Fibroblast of lung (primary cell): Measurements from ENCODE around the gene OMP. TPM values are rescaled to one million over a fixed set of nuclear protein-coding genes. Genes with fewer than 3 reads are reported as not detected.

Experiments used
- DNase-seq, 2 donors: peaks; one replicate each; pipeline versions ENCODE4 v3.0.0 to v3.0.0-alpha.2; 2010; ENCODE audit warnings: low read depth in 2 of 2
- H2AFZ ChIP-seq: 2 replicates; pipeline ENCODE4 v1.5.1; 2012; ENCODE audit warnings: low read length, control low read depth, inconsistent platforms
- H3K27ac ChIP-seq: 2 replicates; pipeline ENCODE4 v1.5.1; 2011; ENCODE audit warnings: low read length, control low read depth; ENCODE audit not compliant: insufficient read depth
- H3K27me3 ChIP-seq: 2 replicates; pipeline ENCODE4 v1.5.1; 2011; ENCODE audit warnings: mild to moderate bottlenecking, low read length; ENCODE audit not compliant: control insufficient read depth, insufficient read depth
- H3K36me3 ChIP-seq: 2 replicates; pipeline ENCODE4 v1.5.1; 2011; ENCODE audit warnings: low read length; ENCODE audit not compliant: control insufficient read depth, insufficient read depth
- H3K4me1 ChIP-seq: 2 replicates; pipeline ENCODE4 v1.5.1; 2011; ENCODE audit warnings: low read length; ENCODE audit not compliant: control insufficient read depth, insufficient read depth; ENCODE audit errors: extremely low read depth
- H3K4me2 ChIP-seq: 2 replicates; pipeline ENCODE4 v1.5.1; 2011; ENCODE audit warnings: low read length, control low read depth; ENCODE audit not compliant: insufficient read depth; ENCODE audit errors: extremely low read depth
- H3K4me3 ChIP-seq, 4 experiments: fragments of 200-600 bp in 1 of 4; sonication (generic) in 1 of 4; replicated peaks in 1 of 4; 2 replicates each; pipeline ENCODE4 v1.5.1; 2011 to 2016; ENCODE audit warnings: low read length in 4 of 4, low read depth in 3 of 4, mild to moderate bottlenecking in 3 of 4, control low read depth in 2 of 4, inconsistent platforms in 1 of 4, mixed read lengths in 1 of 4; ENCODE audit not compliant: insufficient read depth in 1 of 4; ENCODE audit errors: control extremely low read depth in 1 of 4
- H3K79me2 ChIP-seq: 2 replicates; pipeline ENCODE4 v1.5.1; 2012; ENCODE audit warnings: mild to moderate bottlenecking, low read length, inconsistent platforms; ENCODE audit not compliant: control insufficient read depth, insufficient read depth
- H3K9ac ChIP-seq: 2 replicates; pipeline ENCODE4 v1.5.1; 2011; ENCODE audit warnings: mild to moderate bottlenecking, low read length, control low read depth; ENCODE audit not compliant: insufficient read depth
- H3K9me3 ChIP-seq: 2 replicates; pipeline ENCODE4 v1.5.1; 2012; ENCODE audit warnings: low read depth, low read length; ENCODE audit not compliant: control insufficient read depth, insufficient read depth
- H4K20me1 ChIP-seq: 2 replicates; pipeline ENCODE4 v1.5.1; 2011; ENCODE audit warnings: low read length; ENCODE audit not compliant: control insufficient read depth, insufficient read depth; ENCODE audit errors: extremely low read depth
- CTCF ChIP-seq, 2 donors: IDR thresholded peaks in 1 of 2; conservative IDR thresholded peaks in 1 of 2; 1 replicate in 1 of 2; 2 replicates in 1 of 2; pipeline ENCODE4 v1.5.1; 2011 to 2012; ENCODE audit warnings: low read length in 2 of 2, control low read depth in 1 of 2, inconsistent platforms in 1 of 2, low read depth in 1 of 2, mild to moderate bottlenecking in 1 of 2
- EZH2 ChIP-seq: IDR thresholded peaks from 2 replicates; pipeline ENCODE4 v1.5.1; 2012; ENCODE audit warnings: low read length, control low read depth, mild to moderate bottlenecking; ENCODE audit errors: missing control alignments
- polyA plus RNA-seq, 2 donors: library from polyadenylated mRNA; depleted of rRNA in 1 of 2; stranded (reverse) in 1 of 2; unstranded in 1 of 2; fragments of >200 nt; gene quantifications; 2 replicates each; pipeline ENCODE4 v1.2.1, GENCODE V29; 2011 to 2012; ENCODE audit warnings: missing spikeins in 1 of 2
- total RNA-seq: library from RNA; depleted of rRNA; stranded (reverse); fragments of >200 nt; gene quantifications from 2 replicates; pipeline ENCODE4 v1.2.1, GENCODE V29; 2014

The OMP gene
- total and polyA plus RNA-seq, 2 donors (not counting 1 experiment from before 2014, with no cell fraction given): 0.83 TPM; not detected in 1

DNA sequence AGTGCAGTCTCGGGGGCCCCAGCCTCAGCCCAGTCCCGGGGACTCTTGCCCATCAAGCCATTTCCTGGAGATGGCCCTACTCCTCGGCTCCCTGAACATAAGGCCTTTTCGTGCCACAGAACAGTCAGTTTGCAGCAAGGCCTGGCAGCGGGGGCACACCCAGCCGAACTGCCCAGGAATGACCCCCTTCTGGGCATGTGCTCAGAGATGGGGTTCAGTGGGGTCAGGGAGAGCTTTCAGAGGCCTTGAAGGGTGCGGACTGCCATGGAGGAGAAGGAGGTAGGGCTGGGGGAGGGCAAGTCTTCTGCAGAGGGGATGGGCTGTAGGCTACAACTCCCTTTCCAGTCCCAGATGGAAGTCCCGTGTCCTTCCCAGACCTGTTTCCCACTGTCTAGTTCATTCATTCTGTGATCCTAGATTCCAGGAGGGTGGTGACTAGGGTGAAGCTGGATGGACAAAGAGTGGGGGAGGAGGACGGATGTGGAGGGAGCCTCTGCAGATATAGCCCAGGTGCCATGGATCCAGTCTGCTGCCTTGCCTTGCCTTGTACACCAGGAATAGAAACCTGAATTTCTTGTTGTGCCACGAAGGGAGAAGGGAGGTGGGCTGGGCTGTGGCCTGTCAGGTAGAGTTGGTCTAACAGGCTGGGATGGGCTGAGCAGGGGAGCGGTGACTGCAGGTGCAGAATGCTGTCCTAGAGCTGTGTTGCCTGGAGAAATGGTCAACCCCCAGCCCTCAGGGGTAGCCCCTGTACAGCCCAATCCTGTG, 14.2 kb upstream of the OMP start:
- Histone ChIP-seq H3K4me3 (no peak overlapping the region), H3K4me2 (no peak overlapping the region), H2AFZ (no peak overlapping the region), H3K4me1 (no peaks in the 10 kb centered on the region), H4K20me1 (no peaks in the 10 kb centered on the region), H3K79me2 (no peaks in the 10 kb centered on the region), H3K27ac (no peak overlapping the region), H3K27me3 (no peaks in the 10 kb centered on the region), H3K9ac (no peak overlapping the region), H3K36me3 (peaks cover 2% of the 10 kb centered on the region), H3K9me3 (no peaks in the 10 kb centered on the region)
- TF ChIP-seq CTCF (conservative IDR thresholded peaks at IDR 0.05 in 1 of 2, IDR thresholded peaks at IDR 0.05 in 1 of 2; ENCODE audit: low read depth in 1 of 2, low read length in 2 of 2): no peak
- TF ChIP-seq EZH2: no peak
- no peak for DNase-seq

DNA sequence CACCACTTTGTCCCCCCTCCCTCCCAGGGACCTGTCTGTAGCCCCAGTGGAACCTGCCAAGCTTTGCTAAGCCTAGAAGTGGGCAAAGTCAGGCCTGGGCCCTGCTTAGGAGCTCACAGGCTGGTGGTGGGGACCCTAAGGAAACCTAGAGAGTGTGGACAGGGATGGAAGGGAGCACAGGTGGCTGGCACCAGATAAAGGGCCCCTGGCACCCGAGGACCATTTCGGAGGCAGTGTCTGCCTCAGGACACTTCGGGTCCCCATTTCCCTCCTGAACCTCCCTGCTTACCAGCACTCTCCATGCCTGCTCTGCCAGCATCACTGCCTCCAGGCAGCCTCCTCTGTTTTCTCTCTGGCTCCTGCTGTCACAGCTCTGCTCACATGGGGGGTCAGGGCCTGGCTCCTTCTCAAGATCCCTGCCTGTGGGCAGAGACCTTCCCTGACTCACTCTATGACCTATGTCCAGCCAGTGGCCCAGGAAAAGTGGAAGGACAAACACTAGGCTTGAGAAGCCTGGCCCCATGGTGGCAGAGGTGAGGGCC, 13.6 kb upstream of the OMP start:
- no peak overlapping the region for H3K4me3 ChIP-seq
- TF ChIP-seq CTCF (conservative IDR thresholded peaks at IDR 0.05 in 1 of 2, IDR thresholded peaks at IDR 0.05 in 1 of 2; ENCODE audit: low read depth in 1 of 2, low read length in 2 of 2) (no peak), EZH2 (no peak)
- H3K4me1 ChIP-seq: no peaks in the 10 kb centered on the region
- H3K27ac ChIP-seq: no peak overlapping the region
- peaks cover 2% of the 10 kb centered on the region for H3K36me3 ChIP-seq
- DNase-seq: no peak
- H3K4me2 ChIP-seq: no peak overlapping the region
- H2AFZ ChIP-seq: no peak overlapping the region
- no peak overlapping the region for H3K9ac ChIP-seq
- H4K20me1 ChIP-seq: no peaks in the 10 kb centered on the region
- H3K79me2 ChIP-seq: no peaks in the 10 kb centered on the region
- no peaks in the 10 kb centered on the region for H3K9me3 ChIP-seq
- H3K27me3 ChIP-seq: no peaks in the 10 kb centered on the region

DNA sequence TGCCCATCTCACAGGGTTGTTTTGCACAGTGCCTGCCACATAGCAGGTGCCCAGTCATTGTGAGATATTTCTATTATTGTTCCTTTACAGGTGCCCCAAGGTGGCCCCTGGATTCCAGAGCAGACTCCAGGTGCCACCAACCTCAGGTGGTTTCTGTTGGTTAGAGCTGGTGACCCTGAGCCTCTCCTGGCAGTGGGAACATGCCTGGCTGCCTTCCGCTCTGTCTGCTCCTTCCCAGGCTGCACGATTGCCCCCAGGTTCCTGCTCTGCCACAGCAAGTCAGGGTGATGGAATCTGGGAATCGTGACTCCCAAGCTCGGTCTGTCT, 12.6 kb upstream of the OMP start:
- Histone ChIP-seq H3K9ac (no peak overlapping the region), H3K4me1 (no peaks in the 10 kb centered on the region)
- DNase-seq: no peak

More for the DNA sequence above, 12.6 kb upstream of the OMP start:
- no peak overlapping the region for H3K27ac ChIP-seq
- no peaks in the 10 kb centered on the region for H3K9me3 ChIP-seq
- H3K27me3 ChIP-seq: no peaks in the 10 kb centered on the region
- no peaks in the 10 kb centered on the region for H3K79me2 ChIP-seq
- H3K36me3 ChIP-seq: peaks cover 1% of the 10 kb centered on the region
- H4K20me1 ChIP-seq: no peaks in the 10 kb centered on the region
- H3K4me2 ChIP-seq: no peak overlapping the region
- no peak for TF ChIP-seq EZH2
- no peak for TF ChIP-seq CTCF (conservative IDR thresholded peaks at IDR 0.05 in 1 of 2, IDR thresholded peaks at IDR 0.05 in 1 of 2; ENCODE audit: low read depth in 1 of 2, low read length in 2 of 2)
- H3K4me3 ChIP-seq: no peak overlapping the region
- H2AFZ ChIP-seq: no peak overlapping the region
